Stimulated activated CD8-positive, alpha-beta memory T cell treated with anti-CD3 and anti-CD28 coated beads, Interleukin-7, amount 100 ng/mL, for 24 hours (primary cell): ENCODE data around the gene ANKRD9.

Experiments
- DNase-seq: peaks from one replicate; pipeline ENCODE4 v3.0.0-alpha.2; 2020; ENCODE audit warnings: low read depth

The ANKRD9 gene

GRCh38 chr14:102497998-102498677 is 11.4 kb downstream of the ANKRD9 start:
- DNase-seq, result no peak

GRCh38 chr14:102496958-102497744 is 12.4 kb downstream of the ANKRD9 start:
- DNase-seq, result no peak

DNA sequence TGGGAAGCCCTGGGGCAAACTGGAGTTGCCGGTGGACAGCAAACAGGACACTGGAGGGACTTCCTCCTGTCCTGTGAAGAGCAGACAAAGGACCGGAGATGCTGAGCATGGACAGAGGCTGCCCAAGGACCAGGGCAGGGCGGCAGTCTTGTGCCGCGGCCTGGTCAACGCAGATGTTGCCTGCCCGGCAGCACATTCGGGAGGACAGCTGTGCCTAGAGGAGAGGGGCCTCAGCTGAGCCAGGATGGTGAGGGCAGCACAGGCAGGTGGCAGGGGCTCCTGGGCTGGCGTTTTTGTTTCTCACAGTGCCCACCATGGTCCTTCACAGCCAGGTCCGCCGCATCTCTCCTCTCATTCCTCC is 13.3 kb downstream of the ANKRD9 start:
- no peak for DNase-seq

DNA sequence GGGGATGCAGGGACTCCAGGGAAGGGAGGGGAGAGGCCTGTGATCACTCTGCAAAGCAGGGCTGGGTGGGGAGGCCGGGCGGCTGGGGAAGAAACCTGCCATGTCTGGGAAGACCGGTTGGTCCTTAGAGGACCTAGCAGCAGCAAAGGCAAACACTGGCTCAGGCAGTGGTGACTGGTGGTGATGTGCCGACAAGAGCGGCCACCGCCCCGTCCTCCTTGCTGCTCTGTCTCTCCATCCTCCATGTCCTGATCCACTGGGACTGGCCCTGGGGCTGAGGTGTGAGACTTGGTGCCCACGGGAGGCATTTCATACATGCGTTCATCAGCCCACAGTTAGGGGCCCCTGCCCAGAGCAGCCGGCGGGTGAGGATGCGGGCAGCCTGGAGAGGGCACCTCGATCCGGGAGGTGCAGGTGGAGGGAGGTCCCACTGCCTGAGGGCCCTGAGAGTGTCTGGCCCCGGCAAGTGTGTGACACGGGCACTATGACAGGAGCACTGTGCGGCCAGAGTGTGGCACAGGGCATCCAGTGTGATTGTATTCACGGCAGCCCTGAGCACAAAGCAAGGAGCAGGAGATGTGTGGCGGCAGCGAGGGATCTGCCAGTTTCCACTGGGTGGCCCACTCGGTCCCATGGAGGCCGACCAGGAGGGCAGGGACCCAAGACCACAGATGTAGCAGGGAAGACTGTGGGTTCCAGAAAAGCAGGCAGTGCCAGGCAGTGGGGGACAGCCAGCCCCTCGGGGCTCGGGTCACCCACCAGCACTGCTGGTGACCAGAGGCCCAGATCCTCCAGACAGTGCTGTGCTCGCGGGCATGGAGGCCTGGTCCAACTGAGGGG is 13.9 kb downstream of the ANKRD9 start:
- DNase-seq, result no peak

- no peak for DNase-seq
These were observed 16.0 kb downstream of the ANKRD9 start for GRCh38 chr14:102493585-102493984.

DNA sequence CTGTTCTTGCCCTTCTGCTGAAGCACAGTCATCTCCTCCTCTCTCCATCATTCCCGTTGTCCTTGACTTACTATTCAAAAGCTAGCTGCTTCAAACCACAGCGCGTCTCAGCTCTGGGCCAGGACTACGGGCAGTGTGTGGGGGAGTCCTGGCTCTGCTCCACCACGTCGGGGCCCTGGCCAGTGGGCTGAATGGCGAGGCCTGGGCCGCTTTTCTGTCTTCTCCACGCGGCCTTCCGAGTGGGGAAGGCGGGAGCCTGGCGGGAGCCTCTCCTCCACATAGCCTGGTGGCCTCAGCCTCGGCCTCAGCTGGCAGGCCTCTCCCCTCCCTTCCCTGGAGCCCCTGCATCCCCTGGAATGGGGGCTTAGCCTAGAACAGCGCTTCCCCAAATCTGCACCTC is 16.5 kb downstream of the ANKRD9 start:
- DNase-seq, result no peak

- DNase-seq, result no peak
These were observed 17.1 kb downstream of the ANKRD9 start for GRCh38 chr14:102492531-102492910.

- DNase-seq, result no peak
These were observed 17.6 kb downstream of the ANKRD9 start for GRCh38 chr14:102491786-102492530.

- no peak for DNase-seq
These were observed 18.2 kb downstream of the ANKRD9 start for GRCh38 chr14:102491366-102491765.

DNA sequence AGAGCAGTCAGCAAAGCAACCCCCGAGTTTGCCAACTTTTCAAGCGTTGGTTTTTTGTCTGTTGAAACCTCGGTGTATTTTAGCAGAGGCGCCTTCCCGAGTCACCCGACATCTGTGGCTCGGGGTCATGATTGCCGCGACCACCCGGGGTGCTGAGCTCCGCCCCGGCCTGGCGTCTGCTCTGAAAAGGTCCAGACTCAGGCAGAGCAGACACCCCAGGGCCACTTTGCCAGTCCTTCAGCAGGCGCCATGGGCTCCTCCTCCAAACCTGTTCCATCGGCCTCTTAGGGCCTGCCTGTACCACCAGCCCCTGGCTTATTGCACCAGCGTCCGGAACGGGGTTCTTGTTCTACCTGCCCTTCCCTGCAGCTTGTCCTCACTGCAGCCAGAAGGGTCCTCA is 19.1 kb downstream of the ANKRD9 start:
- DNase-seq, result no peak

DNA sequence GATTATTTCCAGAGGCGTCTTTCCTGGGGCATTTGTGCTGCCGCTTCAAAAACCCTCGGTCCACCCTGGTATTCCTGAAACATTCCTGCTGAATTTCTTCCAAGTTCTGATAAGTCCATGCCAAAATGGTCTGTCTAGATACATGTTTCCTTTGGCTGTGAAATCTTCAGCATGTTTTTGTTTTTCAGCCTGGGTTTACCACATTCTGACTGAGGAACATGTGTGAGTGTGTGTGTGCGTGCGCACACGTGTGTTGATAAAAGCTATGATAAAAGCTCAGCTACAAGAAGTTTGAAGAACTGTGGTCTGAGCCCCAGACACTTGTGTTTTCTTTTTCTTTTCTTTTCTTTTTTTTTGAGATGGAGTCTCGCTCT is 22.4 kb downstream of the ANKRD9 start:
- DNase-seq, result no peak

DNA sequence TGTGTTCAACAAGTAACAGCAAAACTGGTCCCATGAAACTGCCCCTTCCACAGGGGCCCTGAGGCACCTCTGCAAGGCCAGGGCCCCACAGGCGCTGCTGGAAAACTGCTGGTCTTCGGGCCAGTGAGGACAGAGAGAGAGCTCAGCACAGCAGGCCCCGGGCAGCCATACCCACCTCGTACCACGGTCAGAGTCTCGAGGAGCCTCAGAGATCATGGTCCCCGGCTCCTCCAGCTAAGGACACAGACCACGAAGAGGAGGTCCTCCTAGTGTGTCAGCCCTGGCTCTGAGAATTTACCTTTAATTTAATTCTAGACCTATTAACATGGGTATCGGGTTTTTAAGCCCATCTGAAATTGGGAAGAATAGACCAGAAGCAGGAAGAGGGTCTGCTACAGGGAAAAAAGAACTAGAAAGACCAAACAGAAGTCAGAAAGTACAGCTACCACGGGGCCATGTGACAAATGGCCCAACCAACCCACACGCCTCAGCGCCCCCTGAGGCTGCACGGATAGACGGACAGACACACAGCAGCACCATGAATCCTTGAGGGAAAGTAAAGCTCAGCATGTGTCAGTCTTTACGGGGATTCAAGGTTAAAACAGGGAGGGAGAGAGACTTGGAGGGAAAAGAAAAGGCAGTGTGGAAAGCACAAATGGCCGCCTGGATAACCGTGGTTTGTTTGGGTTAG is 22.9 kb downstream of the ANKRD9 start:
- no peak for DNase-seq

GRCh38 chr14:102485693-102486512 is 23.7 kb downstream of the ANKRD9 start:
- no peak for DNase-seq

DNA sequence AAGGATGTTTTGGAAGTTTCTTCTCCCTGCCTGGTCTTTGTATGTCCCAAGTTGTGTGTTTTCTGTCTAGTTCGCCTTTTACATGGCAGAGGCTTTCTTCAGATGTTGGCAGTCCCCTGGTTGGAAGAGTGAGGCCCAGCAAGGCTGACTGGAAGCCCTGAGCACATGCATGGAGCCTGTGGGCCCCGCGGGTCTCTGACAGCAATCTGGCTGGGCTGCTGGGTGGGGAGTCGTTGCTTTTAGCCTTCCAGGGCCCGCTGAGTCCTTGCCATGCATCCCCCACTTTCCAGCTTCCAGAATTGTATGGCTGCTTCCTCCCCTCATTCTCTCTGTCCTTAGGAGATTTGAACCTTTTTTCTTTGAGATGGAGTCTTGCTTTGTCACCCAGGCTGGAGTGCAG is 25.3 kb downstream of the ANKRD9 start:
- no peak for DNase-seq

DNA sequence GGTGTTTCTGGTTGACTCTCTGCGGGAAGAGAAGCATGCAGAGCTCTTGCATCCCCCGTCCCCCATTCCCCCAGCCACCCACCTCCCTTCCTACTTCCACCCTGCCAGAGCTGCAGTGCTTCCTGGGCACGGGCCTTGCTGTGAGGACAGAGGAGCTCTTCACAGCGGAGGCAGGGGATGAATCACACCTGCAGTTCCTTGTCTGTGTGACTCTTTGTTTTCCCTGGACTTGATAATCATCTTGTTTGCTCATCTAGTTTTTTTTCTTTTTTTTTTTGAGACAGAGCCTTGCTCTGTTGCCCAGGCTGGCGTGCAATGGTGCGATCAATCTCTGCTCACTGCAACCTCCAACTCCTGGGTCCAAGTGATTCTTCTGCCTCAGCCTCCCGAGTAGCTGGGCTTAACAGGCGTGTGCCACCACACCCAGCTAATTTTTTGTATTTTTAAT is 27.8 kb downstream of the ANKRD9 start:
- no peak for DNase-seq

DNA sequence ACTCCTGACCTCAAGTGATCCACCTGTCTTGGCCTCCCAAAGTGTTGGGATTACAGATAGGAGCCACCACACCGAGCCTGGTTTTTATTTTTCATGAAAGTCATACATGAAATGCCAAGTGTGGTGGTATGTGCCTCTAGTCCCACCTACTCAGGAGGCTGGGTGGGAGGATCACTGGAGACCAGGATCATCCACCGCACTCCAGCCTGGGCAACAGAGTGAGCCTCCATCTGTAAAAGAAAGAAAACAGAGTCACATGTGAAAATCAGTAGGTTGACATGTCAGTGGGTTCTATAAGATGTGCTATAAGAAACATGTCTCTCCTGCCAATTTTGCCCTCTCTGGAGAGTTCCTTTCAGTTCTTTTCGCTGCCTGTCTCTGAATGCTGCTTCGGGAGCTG is 28.2 kb downstream of the ANKRD9 start:
- no peak for DNase-seq

DNA sequence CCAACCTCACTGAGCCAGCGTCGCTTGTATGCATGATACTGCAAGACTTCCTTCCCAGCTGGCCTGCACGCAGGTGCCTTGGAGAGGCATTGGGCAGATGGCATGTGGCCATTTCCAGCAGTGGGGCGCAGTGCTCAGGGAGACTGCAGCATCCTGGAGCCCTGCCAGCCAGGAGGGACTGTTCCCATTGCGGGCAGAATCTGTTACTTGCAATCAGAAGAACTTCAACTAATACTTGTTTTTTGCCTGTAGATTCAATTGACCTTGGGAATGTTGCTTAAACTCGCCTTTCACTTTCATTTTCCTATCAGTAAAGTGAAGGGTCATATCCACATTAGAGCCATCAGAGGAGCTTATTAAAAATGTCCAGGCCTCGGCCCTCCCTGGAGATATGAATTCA is 29.8 kb downstream of the ANKRD9 start:
- no peak for DNase-seq

DNA sequence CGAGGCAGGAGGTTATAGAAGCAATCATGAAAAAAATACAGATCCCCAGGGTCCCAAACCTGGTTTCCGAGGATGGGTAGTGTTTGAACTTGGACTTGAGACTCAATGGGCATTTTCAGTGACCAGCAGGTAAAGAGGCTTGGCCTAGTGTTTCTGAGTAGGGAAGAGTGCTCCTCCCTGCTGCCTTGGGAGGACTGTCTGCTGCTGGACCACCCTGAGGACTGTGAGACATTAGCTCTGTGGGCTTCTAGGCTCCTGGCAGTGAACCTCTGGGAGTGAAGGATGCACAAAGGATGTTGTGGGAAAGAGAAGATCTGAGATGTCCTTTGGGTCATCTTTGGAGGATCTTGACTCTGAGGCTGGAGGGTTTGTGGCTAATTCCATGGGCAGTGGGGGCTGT is 30.5 kb downstream of the ANKRD9 start:
- no peak for DNase-seq

DNA sequence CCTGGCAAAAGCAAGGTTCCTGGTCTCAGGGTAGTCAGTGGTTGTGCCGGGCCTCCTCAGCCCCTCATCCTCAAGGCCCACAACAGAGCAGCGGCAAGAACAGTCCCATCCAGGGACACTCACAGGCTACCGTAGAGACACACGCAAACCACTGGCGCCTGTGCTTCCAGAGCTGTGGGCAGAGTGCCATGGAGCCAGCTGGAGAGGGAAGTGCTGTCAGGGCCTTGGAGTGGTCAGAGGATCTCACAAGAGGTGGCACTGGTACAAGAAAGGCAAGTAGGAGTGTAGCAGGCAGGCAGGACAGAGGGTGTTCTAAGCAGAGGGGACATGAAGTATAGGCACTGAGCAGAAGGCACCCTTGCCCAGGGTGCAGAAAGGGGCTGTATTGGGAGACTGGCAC is 34.6 kb downstream of the ANKRD9 start:
- DNase-seq, result no peak

- no peak for DNase-seq
These were observed 36.0 kb downstream of the ANKRD9 start for GRCh38 chr14:102473559-102473958.

- no peak for DNase-seq
These were observed 36.8 kb downstream of the ANKRD9 start for GRCh38 chr14:102472791-102473150.
